Transverse colon (tissue), 4 donors: ENCODE results near the gene LBX1.

Experiments used
- CTCF ChIP-seq, 5 experiments: fragments of 200-600 bp in 3 of 5; fragments of 450-650 bp in 2 of 5; sonication (generic) in 3 of 5; IDR thresholded peaks; 1 replicate in 2 of 5; 2 replicates in 3 of 5; pipeline ENCODE4 v1.5.1; 2016 to 2017; ENCODE audit warnings: antibody characterized with exemption in 5 of 5, inconsistent platforms in 3 of 5, mild to moderate bottlenecking in 2 of 5, moderate library complexity in 1 of 5
- EP300 ChIP-seq: sonication (generic); formaldehyde crosslinking; IDR thresholded peaks from one replicate; pipeline ENCODE4 v1.6.1; 2017; ENCODE audit warnings: antibody characterized with exemption, low read depth
- POLR2A ChIP-seq: fragments of 450-650 bp; IDR thresholded peaks from one replicate; pipeline ENCODE4 v1.6.1; 2016; ENCODE audit warnings: antibody characterized with exemption, mild to moderate bottlenecking, moderate library complexity
- POLR2AphosphoS5 ChIP-seq, 3 donors: sonication (generic); formaldehyde crosslinking; IDR thresholded peaks; one replicate each; pipeline ENCODE4 v1.6.1; 2016; ENCODE audit warnings: antibody characterized with exemption in 3 of 3

GRCh38 chr10:101195921-101196320, 33.3 kb downstream of the LBX1 start:
- no peak for TF ChIP-seq CTCF (IDR thresholded peaks at IDR 0.05)
- TF ChIP-seq POLR2A: no peak
- TF ChIP-seq EP300: no peak
- TF ChIP-seq POLR2AphosphoS5 (IDR thresholded peaks at IDR 0.05): no peak
